HL-60 (cell line): Measurements from ENCODE around the gene RTL3.

Experiments
- CTCF ChIP-seq: IDR thresholded peaks from one replicate; pipeline ENCODE4 v1.5.1; 2011; ENCODE audit warnings: low read length, control low read depth, inconsistent platforms; ENCODE audit not compliant: insufficient read depth
- GABPA ChIP-seq: IDR thresholded peaks from 2 replicates; pipeline ENCODE4 v1.6.1; 2012; ENCODE audit warnings: low read depth
- POLR2AphosphoS5 ChIP-seq: IDR thresholded peaks from 2 replicates; pipeline ENCODE4 v1.6.1; 2012; ENCODE audit warnings: low read depth
- REST ChIP-seq: IDR thresholded peaks from 2 replicates; pipeline ENCODE4 v1.6.1; 2012; ENCODE audit warnings: low read depth; ENCODE audit not compliant: insufficient replicate concordance
- SPI1 ChIP-seq: IDR thresholded peaks from 2 replicates; pipeline ENCODE4 v1.6.1; 2012; ENCODE audit warnings: low read depth, mild to moderate bottlenecking, borderline replicate concordance

- TF ChIP-seq CTCF = peak; percentile 2
- TF ChIP-seq REST = no peak
- TF ChIP-seq GABPA = no peak
- TF ChIP-seq POLR2AphosphoS5 = no peak
- TF ChIP-seq SPI1 = peak; percentile 48; the same call in 1 of the 2 replicates
These were observed 49.1 kb upstream of the RTL3 start for GRCh38 chrX:78708262-78708661.
